Activated B cell treated with CpG ODN at 0.5 μM for 24 hours (primary cell): ENCODE results near the gene ADCY3. TPM values are rescaled to one million over a fixed set of nuclear protein-coding genes. Genes with fewer than 3 reads are reported as not detected.

Source experiments
- ATAC-seq: fragments of 200-7000 bp; cut with Tn5 transposase; one replicate; pipeline ENCODE4 v1.10.0; 2021; ENCODE audit warnings: low read depth, mild to moderate bottlenecking, moderate library complexity
- CTCF ChIA-PET: fragments of 350-600 bp; sonication (Branson Sonifier 250); formaldehyde crosslinking; loops from one replicate; lab custom pipeline; 2021; ENCODE audit warnings: antibody characterized with exemption; lab: Charles Lee
- POLR2A ChIA-PET: fragments of 350-600 bp; sonication (Branson Sonifier 250); formaldehyde crosslinking; loops from one replicate; lab custom pipeline; 2021; ENCODE audit warnings: antibody characterized with exemption; lab: Charles Lee
- DNase-seq: peaks from one replicate; pipeline ENCODE4 v3.0.0; 2022
- H3K27ac Mint-ChIP-seq: one replicate; pipeline ENCODE4 v1.8.0; 2020; ENCODE audit warnings: mixed read lengths
- H3K27me3 Mint-ChIP-seq: one replicate; pipeline ENCODE4 v1.8.0; 2021; ENCODE audit warnings: mixed read lengths
- H3K36me3 Mint-ChIP-seq: one replicate; pipeline ENCODE4 v1.8.0; 2021; ENCODE audit warnings: low read depth, mixed read lengths
- H3K4me1 Mint-ChIP-seq: one replicate; pipeline ENCODE4 v1.8.0; 2021; ENCODE audit warnings: mixed read lengths
- H3K4me3 Mint-ChIP-seq: one replicate; pipeline ENCODE4 v1.8.0; 2020; ENCODE audit warnings: mild to moderate bottlenecking, mixed read lengths
- H3K9me3 Mint-ChIP-seq: one replicate; pipeline ENCODE4 v1.8.0; 2020; ENCODE audit warnings: mixed read lengths
- CTCF ChIP-seq: fragments of 200-600 bp; IDR thresholded peaks from one replicate; pipeline ENCODE4 v1.8.0; 2022; ENCODE audit warnings: antibody characterized with exemption, mild to moderate bottlenecking
- intact Hi-C: fragments of 100-400 bp; cut with micrococcal nuclease; formaldehyde crosslinking; loops from one replicate; pipeline ENCODE4 v1.15.1; 2024
- total RNA-seq: library from RNA; stranded (reverse); gene quantifications from 2 replicates; pipeline ENCODE4 v1.2.3, GENCODE V29; 2022

The ADCY3 gene
- total RNA-seq, 1 donor from 2014 or later, result 126 TPM

DNA sequence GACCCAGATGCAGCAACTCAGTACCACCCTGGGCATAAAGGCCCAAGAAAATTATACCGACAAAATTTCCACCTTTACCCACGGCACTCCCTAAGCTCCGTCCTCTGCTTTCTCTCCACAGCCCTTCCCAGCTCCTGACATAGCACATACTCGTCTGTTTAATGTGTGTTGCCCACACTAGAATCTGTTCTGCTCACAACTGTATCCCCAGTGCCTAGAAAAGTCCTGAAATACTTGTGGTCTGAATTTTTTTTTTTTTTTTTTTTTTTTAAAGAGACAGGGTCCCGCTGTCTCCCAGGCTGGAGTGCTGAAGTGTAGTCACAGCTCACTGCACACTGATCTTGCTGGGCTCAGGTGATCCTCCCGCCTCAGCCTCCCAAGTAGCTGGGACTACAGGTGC, 62.3 kb downstream of the ADCY3 start:
- CTCF ChIA-PET, result no interaction called here
- no peak for TF ChIP-seq CTCF
- Mint-ChIP-seq H3K27ac (no peak overlapping the region), H3K9me3 (no peaks in the 10 kb centered on the region), H3K4me1 (no peaks in the 10 kb centered on the region), H3K4me3 (no peak overlapping the region), H3K27me3 (no peaks in the 10 kb centered on the region), H3K36me3 (peaks cover 46% of the 10 kb centered on the region)
- POLR2A ChIA-PET, result interaction anchor here (0.7 kb wide), 1 partner anchor 25 kb away, joined by 8 read pairs; no protein-coding TSS in a partner anchor
- ATAC-seq (no peak), DNase-seq (no peak)
- intact Hi-C loops, result no loop called here

- no peak for TF ChIP-seq CTCF
- POLR2A ChIA-PET, result interaction anchor here (0.8 kb wide), 1 partner anchor 64 kb away, joined by 3 read pairs; the partner anchor contains the start of gene PTRHD1
- Mint-ChIP-seq H3K4me1 (no peaks in the 10 kb centered on the region), H3K36me3 (peaks cover 47% of the 10 kb centered on the region), H3K9me3 (no peaks in the 10 kb centered on the region), H3K27ac (no peak overlapping the region), H3K4me3 (no peak overlapping the region), H3K27me3 (no peaks in the 10 kb centered on the region)
- CTCF ChIA-PET, result no interaction called here
- DNase-seq, result no peak
- intact Hi-C loops, result no loop called here
- no peak for ATAC-seq
Observed at GRCh38 chr2:24856791-24857211, 63.2 kb downstream of the ADCY3 start.

DNA sequence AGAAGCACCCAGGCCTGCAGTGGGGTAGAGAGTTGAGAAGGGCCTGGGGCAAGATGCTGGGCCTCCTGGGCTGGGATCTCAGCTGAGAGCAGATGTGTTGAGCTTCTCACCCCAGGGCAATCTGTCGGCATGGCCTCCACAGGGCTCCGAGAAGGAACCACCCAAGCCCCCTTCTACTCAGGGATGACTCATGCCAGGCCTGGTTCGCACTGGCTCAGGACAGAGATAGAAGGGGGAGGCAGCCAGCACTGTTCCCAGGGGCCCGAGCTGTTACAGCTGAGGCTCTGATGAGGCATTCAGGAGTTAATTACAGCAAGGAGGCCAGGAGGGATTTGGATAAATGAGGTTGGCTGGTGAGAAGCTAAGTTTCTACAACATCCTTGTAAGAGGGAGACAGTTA, 64.3 kb downstream of the ADCY3 start:
- Mint-ChIP-seq H3K27me3 (no peaks in the 10 kb centered on the region), H3K4me3 (no peak overlapping the region), H3K27ac (no peak overlapping the region), H3K9me3 (no peaks in the 10 kb centered on the region), H3K36me3 (peaks cover 49% of the 10 kb centered on the region), H3K4me1 (no peaks in the 10 kb centered on the region)
- DNase-seq (no peak), ATAC-seq (no peak)
- no peak for TF ChIP-seq CTCF
- POLR2A ChIA-PET, result no interaction called here
- intact Hi-C loops, result no loop called here
- CTCF ChIA-PET, result no interaction called here

DNA sequence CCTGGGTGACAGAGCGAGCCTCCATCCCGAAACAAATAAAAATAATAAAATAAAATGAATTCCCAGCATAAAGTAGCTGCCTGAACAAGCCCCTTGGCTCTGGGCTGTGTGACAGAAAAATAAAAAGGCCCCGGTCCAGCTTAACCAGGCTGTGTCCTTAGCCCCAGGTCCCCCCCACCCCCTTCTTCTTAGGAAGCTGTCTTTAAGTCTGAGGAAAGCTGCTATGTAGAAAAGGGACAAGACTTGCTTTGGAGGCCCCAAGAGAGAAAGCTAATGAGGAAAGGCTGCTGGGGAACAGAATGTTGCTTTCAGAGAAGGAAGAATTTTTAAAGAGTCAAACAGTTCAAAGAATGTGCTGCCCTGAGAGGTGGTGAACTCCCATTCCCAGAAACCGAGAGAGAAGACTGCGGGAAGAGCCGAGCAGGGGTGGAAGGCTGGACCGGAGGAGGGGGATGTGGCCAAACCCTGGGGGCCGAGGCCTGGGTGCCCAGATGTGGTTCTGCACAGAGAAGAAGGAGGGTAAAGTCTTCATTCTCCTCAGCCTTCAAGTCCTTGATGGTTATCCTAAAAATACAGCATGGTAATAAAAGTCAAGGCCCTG, 64.9 kb downstream of the ADCY3 start:
- POLR2A ChIA-PET, result interaction anchor here (0.6 kb wide), 1 partner anchor 209 kb away, joined by 3 read pairs; no protein-coding TSS in a partner anchor
- CTCF ChIA-PET, result no interaction called here
- H3K36me3 Mint-ChIP-seq, result peaks cover 47% of the 10 kb centered on the region
- no peaks in the 10 kb centered on the region for H3K4me1 Mint-ChIP-seq
- no peak overlapping the region for H3K27ac Mint-ChIP-seq
- intact Hi-C loops, result no loop called here
- no peak for DNase-seq
- no peak for ATAC-seq
- TF ChIP-seq CTCF, result no peak
- H3K27me3 Mint-ChIP-seq, result no peaks in the 10 kb centered on the region
- H3K9me3 Mint-ChIP-seq, result no peaks in the 10 kb centered on the region
- H3K4me3 Mint-ChIP-seq, result no peak overlapping the region

DNA sequence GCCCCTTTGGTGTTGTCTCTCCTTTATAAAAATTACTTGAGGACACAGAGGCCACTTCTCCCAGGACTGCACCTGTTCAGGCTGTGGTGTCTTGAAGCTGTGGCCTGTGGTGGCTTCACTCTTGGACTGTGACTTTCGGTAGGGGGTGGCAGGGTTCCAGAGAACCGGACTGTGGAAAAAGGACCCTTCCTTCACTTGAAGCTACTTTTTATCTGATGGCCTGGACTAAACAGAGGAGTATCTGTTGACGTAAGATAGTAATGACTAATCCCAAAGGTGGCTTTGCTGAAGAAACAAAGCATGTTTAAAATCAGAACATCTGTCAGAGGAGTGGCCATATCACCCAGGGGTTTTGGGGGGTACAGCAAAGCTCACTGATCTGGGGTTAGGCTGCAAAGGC, 66.0 kb downstream of the ADCY3 start:
- no peak for ATAC-seq
- no peak overlapping the region for H3K4me3 Mint-ChIP-seq
- intact Hi-C loops, result no loop called here
- peaks cover 44% of the 10 kb centered on the region for H3K36me3 Mint-ChIP-seq
- no peak for DNase-seq
- no peaks in the 10 kb centered on the region for H3K9me3 Mint-ChIP-seq
- ChIA-PET POLR2A (no interaction called here), CTCF (interaction anchor here (1.2 kb wide), 1 partner anchor 443 kb away, joined by 3 read pairs; no protein-coding TSS in a partner anchor)
- H3K27me3 Mint-ChIP-seq, result no peaks in the 10 kb centered on the region
- no peaks in the 10 kb centered on the region for H3K4me1 Mint-ChIP-seq
- no peak overlapping the region for H3K27ac Mint-ChIP-seq
- TF ChIP-seq CTCF, result no peak
